K562 (cell line): ENCODE data around the gene OXT. TPM values are rescaled to one million over a fixed set of nuclear protein-coding genes. Genes with fewer than 3 reads are reported as not detected.

Experiments used
- ATAC-seq: fragments of 200-7000 bp; cut with Tn5 transposase; 3 replicates; pipeline ENCODE4 v1.9.1; 2020; ENCODE audit warnings: moderate library complexity
- BruUV-seq: library from RNA; stranded (reverse); fragments of 400-500 nt; replicated peaks from 2 replicates; lab custom pipeline; 2021; lab: Mats Ljungman, UMichigan
- CTCF ChIA-PET: fragments of 300-600 bp; formaldehyde crosslinking; extraction: SDS; loops from one replicate; lab custom pipeline; 2021; ENCODE audit warnings: low intra/inter-chr PET ratio; lab: Yijun Ruan, JAX
- POLR2A ChIA-PET: fragments of 300-600, 350-650 bp; sonication (Branson Sonifier 250); formaldehyde crosslinking; extraction: SDS; loops from one replicate; lab custom pipeline; 2021; ENCODE audit warnings: antibody characterized with exemption, inconsistent platforms; lab: Yijun Ruan, JAX
- DNase-seq, 4 experiments: peaks; one replicate each; pipeline versions ENCODE4 v3.0.0 to v3.0.0-alpha.2; 2011 to 2018; ENCODE audit warnings: low spot score in 3 of 4, mixed read lengths in 3 of 4; ENCODE audit errors: extremely low read depth in 1 of 4
- FAIRE-seq: peaks from 2 replicates; lab custom pipeline; 2011; peaks lifted over from hg19 to GRCh38; lab: Jason Lieb, UNC
- H2AFZ ChIP-seq: 2 replicates; pipeline ENCODE4 v1.6.0; 2011; ENCODE audit warnings: low read depth, low read length, control low read depth, inconsistent platforms
- H3K27ac ChIP-seq: fragments of 200-600 bp; 3 replicates; pipeline ENCODE4 v1.8.0; 2011; ENCODE audit warnings: low read depth, mild to moderate bottlenecking, control low read depth, inconsistent platforms, low read length, moderate library complexity, mixed read lengths; ENCODE audit errors: extremely low read depth
- H3K27me3 ChIP-seq, 2 experiments: fragments of 300-600 bp in 1 of 2; 2 replicates in 1 of 2; 3 replicates in 1 of 2; pipeline versions ENCODE4 v1.6.0 to v1.8.0; 2011; ENCODE audit warnings: inconsistent platforms in 2 of 2, low read length in 2 of 2, mild to moderate bottlenecking in 1 of 2, mixed read lengths in 1 of 2, moderate library complexity in 1 of 2; ENCODE audit not compliant: control insufficient read depth in 2 of 2, insufficient read depth in 2 of 2
- H3K36me3 ChIP-seq: fragments of 300-600 bp; 3 replicates; pipeline ENCODE4 v1.8.0; 2011; ENCODE audit warnings: mild to moderate bottlenecking, low read length, inconsistent platforms; ENCODE audit not compliant: control insufficient read depth, insufficient read depth
- H3K4me1 ChIP-seq, 2 experiments: fragments of 200-600 bp in 1 of 2; replicated peaks in 1 of 2; 2 replicates in 1 of 2; 3 replicates in 1 of 2; pipeline versions ENCODE4 v1.5.1 to v1.8.0; 2011; ENCODE audit warnings: inconsistent platforms in 2 of 2, low read length in 2 of 2, mild to moderate bottlenecking in 1 of 2, mixed read lengths in 1 of 2, moderate library complexity in 1 of 2; ENCODE audit not compliant: control insufficient read depth in 2 of 2, insufficient read depth in 2 of 2
- H3K4me2 ChIP-seq: 2 replicates; pipeline ENCODE4 v1.6.1; 2011; ENCODE audit warnings: low read length, control low read depth, inconsistent platforms, mixed read lengths; ENCODE audit not compliant: insufficient read depth
- H3K4me3 ChIP-seq: fragments of 200-600 bp; sonication (generic), shearing (Covaris generic); 2 replicates; pipeline ENCODE4 v1.5.1; 2016; ENCODE audit warnings: control low read depth, inconsistent platforms
- H3K79me2 ChIP-seq: fragments of 200-600 bp; 3 replicates; pipeline ENCODE4 v1.8.0; 2011; ENCODE audit warnings: low read length, inconsistent platforms; ENCODE audit not compliant: control insufficient read depth, insufficient read depth
- H3K9ac ChIP-seq, 2 experiments: 2 replicates each; pipeline versions ENCODE4 v1.6.0 to v1.6.1; 2011; ENCODE audit warnings: low read depth in 2 of 2, low read length in 2 of 2, control low read depth in 1 of 2, inconsistent platforms in 1 of 2, mild to moderate bottlenecking in 1 of 2, mixed read lengths in 1 of 2; ENCODE audit not compliant: insufficient read depth in 1 of 2
- H3K9me1 ChIP-seq: one replicate; pipeline ENCODE4 v1.6.0; 2011; ENCODE audit warnings: inconsistent platforms, mild to moderate bottlenecking, low read length, moderate library complexity; ENCODE audit not compliant: control insufficient read depth, insufficient read depth
- H3K9me3 ChIP-seq: replicated peaks from 2 replicates; pipeline ENCODE4 v1.5.1; 2011; ENCODE audit warnings: low read depth, low read length, inconsistent platforms; ENCODE audit not compliant: control insufficient read depth, insufficient read depth
- H4K20me1 ChIP-seq: replicated peaks from 2 replicates; pipeline ENCODE4 v1.6.1; 2011; ENCODE audit warnings: low read length, inconsistent platforms, mixed read lengths; ENCODE audit not compliant: control insufficient read depth, insufficient read depth
- HIVEP1 ChIP-seq: fragments of 250-450 bp; sonication (Bioruptor Pico); IDR thresholded peaks from 2 replicates; pipeline ENCODE4 v1.4.0; 2020; ENCODE audit warnings: mild to moderate bottlenecking
- MED1 ChIP-seq: sonication (generic); formaldehyde crosslinking; IDR thresholded peaks from 2 replicates; pipeline ENCODE4 v1.8.1; 2023; ENCODE audit warnings: missing genetic modification reagents, borderline replicate concordance
- MLX ChIP-seq, 2 experiments: fragments of 450-650 bp in 1 of 2; sonication (generic) in 1 of 2; formaldehyde crosslinking; conservative IDR thresholded peaks; 2 replicates each; pipeline versions ENCODE4 v1.4.0 to v1.8.1; 2020 to 2022; ENCODE audit warnings: mild to moderate bottlenecking in 1 of 2, missing genetic modification reagents in 1 of 2
- NFIX ChIP-seq: fragments of 250-450 bp; sonication (Bioruptor Pico); IDR thresholded peaks from 2 replicates; pipeline ENCODE4 v1.4.0; 2020; ENCODE audit warnings: low read depth, mild to moderate bottlenecking, moderate library complexity
- PURB ChIP-seq: sonication (generic); formaldehyde crosslinking; IDR thresholded peaks from 2 replicates; pipeline ENCODE4 v1.9.0; 2021; ENCODE audit warnings: low read depth, mild to moderate bottlenecking, missing genetic modification reagents
- RFX1 ChIP-seq: fragments of 450-650 bp; IDR thresholded peaks from 2 replicates; pipeline ENCODE4 v1.6.1; 2016; ENCODE audit warnings: mild to moderate bottlenecking, moderate library complexity
- SIX5 ChIP-seq, 2 experiments: IDR thresholded peaks; 2 replicates each; pipeline ENCODE4 v1.6.1; 2011; ENCODE audit warnings: low read length in 2 of 2, borderline replicate concordance in 1 of 2, low read depth in 1 of 2, mild to moderate bottlenecking in 1 of 2, moderate library complexity in 1 of 2; ENCODE audit not compliant: insufficient read depth in 1 of 2
- SREBF2 ChIP-seq: sonication (generic); formaldehyde crosslinking; IDR thresholded peaks from 2 replicates; pipeline ENCODE4 v1.4.0; 2020; ENCODE audit warnings: mild to moderate bottlenecking, missing genetic modification reagents
- STAT5A ChIP-seq: IDR thresholded peaks from 2 replicates; pipeline ENCODE4 v1.6.1; 2012; ENCODE audit warnings: low read length, inconsistent platforms, borderline replicate concordance
- TARDBP ChIP-seq: fragments of 450-650 bp; IDR thresholded peaks from 2 replicates; pipeline ENCODE4 v1.6.1; 2016
- XRCC5 ChIP-seq: fragments of 200-400 bp; formaldehyde crosslinking; IDR thresholded peaks from 2 replicates; pipeline ENCODE4 v1.6.1; 2017; ENCODE audit warnings: low read depth, mild to moderate bottlenecking, low read length
- ZNF133 ChIP-seq: fragments of 250-450 bp; sonication (Bioruptor Pico); IDR thresholded peaks from 2 replicates; pipeline ENCODE4 v1.4.0; 2020; ENCODE audit warnings: mild to moderate bottlenecking
- ZNF253 ChIP-seq: fragments of 250-450 bp; sonication (Bioruptor Pico); conservative IDR thresholded peaks from 2 replicates; pipeline ENCODE4 v1.6.1; 2021; ENCODE audit warnings: mild to moderate bottlenecking
- ZNF280B ChIP-seq: fragments of 250-450 bp; sonication (Bioruptor Pico); IDR thresholded peaks from 2 replicates; pipeline ENCODE4 v1.5.1; 2021; ENCODE audit warnings: mild to moderate bottlenecking
- ZNF316 ChIP-seq: fragments of 450-650 bp; IDR thresholded peaks from 2 replicates; pipeline ENCODE4 v1.6.1; 2016
- ZNF41 ChIP-seq: fragments of 250-450 bp; sonication (Bioruptor Pico); conservative IDR thresholded peaks from 2 replicates; pipeline ENCODE4 v1.4.0; 2020; ENCODE audit warnings: mild to moderate bottlenecking
- WGBS: fragments of 100-300 bp; shearing (Covaris generic); methylation state at CpG from one replicate; pipeline ENCODE4 v1.1.6; 2016; ENCODE audit warnings: low coverage, mixed read lengths; ENCODE audit not compliant: insufficient coverage; ENCODE audit errors: missing lambda C conversion rate; 5-methylcytosine and 5-hydroxymethylcytosine counted together
- in situ Hi-C: fragments of 300-500 bp; cut with MboI; formaldehyde crosslinking; loops from 4 replicates; pipeline ENCODE4 v1.15.0; 2018; ENCODE audit warnings: inconsistent platforms, mixed read lengths
- intact Hi-C: fragments of 100-400 bp; cut with micrococcal nuclease; formaldehyde crosslinking; loops from 2 replicates; pipeline ENCODE4 v1.14.2; 2022
- polyA plus RNA-seq, 8 experiments: library from polyadenylated mRNA; depleted of rRNA in 4 of 8; stranded (reverse) in 5 of 8; unstranded in 3 of 8; fragments of >200 nt; fragmentation: Nextera tagmentation in 2 of 8; fragmentation: Illumina TruSeq in 1 of 8; extraction: Ambion mirVana in 2 of 8; extraction: Trizol in 1 of 8; gene quantifications; 2 replicates each; pipeline versions ENCODE4 v1.2.1 to v1.2.3, GENCODE V29; 2011 to 2014; ENCODE audit warnings: inconsistent platforms in 1 of 8, missing spikeins in 1 of 8
- total RNA-seq, 7 experiments: library from RNA; depleted of rRNA in 6 of 7; stranded (reverse); fragments of >200 nt in 6 of 7; fragmentation: Illumina TruSeq in 2 of 7; extraction: Trizol in 2 of 7; gene quantifications; 2 replicates each; pipeline versions ENCODE4 v1.2.1 to v1.2.3, GENCODE V29; 2011 to 2021; ENCODE audit warnings: low replicate concordance in 1 of 7
- TF ChIP-seq, protein P1 (sequence below): sonication (generic); formaldehyde crosslinking; IDR thresholded peaks from 2 replicates; pipeline ENCODE4 v1.8.0; 2022; ENCODE audit warnings: missing genetic modification reagents, mild to moderate bottlenecking, borderline replicate concordance
- TF ChIP-seq, protein P2 (sequence below): fragments of 250-450 bp; sonication (Bioruptor Pico); IDR thresholded peaks from 2 replicates; pipeline ENCODE4 v1.8.0; 2022; ENCODE audit warnings: inconsistent platforms, mild to moderate bottlenecking, moderate library complexity, borderline replicate concordance

Gene OXT
- total and polyA plus RNA-seq, 9 of the 15 experiments (the other 6 are each of a cell fraction or from before 2014, with no cell fraction given): not detected

GRCh38 chr20:3031524-3032147 lies 39.8 kb upstream of the OXT start:
- ChIA-PET CTCF (no interaction called here), POLR2A (no interaction called here)
- no peak for FAIRE-seq
- H3K79me2 ChIP-seq: no peaks in the 10 kb centered on the region
- no TSS peak for BruUV-seq
- no peaks in the 10 kb centered on the region for H3K27me3 ChIP-seq
- 78% methylated on average over 3 of the region's 3 CpGs for WGBS
- no peak for TF ChIP-seq HIVEP1
- TF ChIP-seq RFX1: no peak
- no peak for TF ChIP-seq MLX (CRISPR knock-in tag; conservative IDR thresholded peaks at IDR 0.05)
- no peak for TF ChIP-seq ZNF316
- TF ChIP-seq, protein P1, sequence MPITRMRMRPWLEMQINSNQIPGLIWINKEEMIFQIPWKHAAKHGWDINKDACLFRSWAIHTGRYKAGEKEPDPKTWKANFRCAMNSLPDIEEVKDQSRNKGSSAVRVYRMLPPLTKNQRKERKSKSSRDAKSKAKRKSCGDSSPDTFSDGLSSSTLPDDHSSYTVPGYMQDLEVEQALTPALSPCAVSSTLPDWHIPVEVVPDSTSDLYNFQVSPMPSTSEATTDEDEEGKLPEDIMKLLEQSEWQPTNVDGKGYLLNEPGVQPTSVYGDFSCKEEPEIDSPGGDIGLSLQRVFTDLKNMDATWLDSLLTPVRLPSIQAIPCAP: no peak
- no peak for TF ChIP-seq PURB (CRISPR knock-in tag)
- no peak for TF ChIP-seq NFIX (CRISPR knock-in tag)
- TF ChIP-seq ZNF41 (CRISPR knock-in tag): no peak
- TF ChIP-seq, protein P2, sequence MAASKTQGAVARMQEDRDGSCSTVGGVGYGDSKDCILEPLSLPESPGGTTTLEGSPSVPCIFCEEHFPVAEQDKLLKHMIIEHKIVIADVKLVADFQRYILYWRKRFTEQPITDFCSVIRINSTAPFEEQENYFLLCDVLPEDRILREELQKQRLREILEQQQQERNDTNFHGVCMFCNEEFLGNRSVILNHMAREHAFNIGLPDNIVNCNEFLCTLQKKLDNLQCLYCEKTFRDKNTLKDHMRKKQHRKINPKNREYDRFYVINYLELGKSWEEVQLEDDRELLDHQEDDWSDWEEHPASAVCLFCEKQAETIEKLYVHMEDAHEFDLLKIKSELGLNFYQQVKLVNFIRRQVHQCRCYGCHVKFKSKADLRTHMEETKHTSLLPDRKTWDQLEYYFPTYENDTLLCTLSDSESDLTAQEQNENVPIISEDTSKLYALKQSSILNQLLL (CRISPR knock-in tag): no peak
- TF ChIP-seq XRCC5: no peak
- TF ChIP-seq ZNF133 (CRISPR knock-in tag): no peak
- TF ChIP-seq SREBF2 (CRISPR knock-in tag): no peak
- no peak for TF ChIP-seq STAT5A
- no peak for TF ChIP-seq SIX5 (IDR thresholded peaks at IDR 0.05; ENCODE audit: borderline replicate concordance in 1 of 2, insufficient read depth in 1 of 2, low read depth in 1 of 2, low read length in 2 of 2)
- TF ChIP-seq MED1: no peak
- no peak for TF ChIP-seq ZNF253 (CRISPR knock-in tag)
- no peak for TF ChIP-seq TARDBP
- TF ChIP-seq ZNF280B: no peak
- no peak overlapping the region for H3K27ac ChIP-seq
- no peaks in the 10 kb centered on the region for H3K9me1 ChIP-seq
- H4K20me1 ChIP-seq: no peaks in the 10 kb centered on the region
- H2AFZ ChIP-seq: no peak overlapping the region
- H3K4me1 ChIP-seq: no peaks in the 10 kb centered on the region
- peaks cover 62% of the 10 kb centered on the region for H3K36me3 ChIP-seq
- no peak for ATAC-seq
- H3K9ac ChIP-seq: no peak overlapping the region
- in situ Hi-C loops (no loop called here), intact Hi-C loops (no loop called here)
- DNase-seq: no peak
- H3K4me2 ChIP-seq: no peak overlapping the region
- no peaks in the 10 kb centered on the region for H3K9me3 ChIP-seq
- no peak overlapping the region for H3K4me3 ChIP-seq
